Muscle of leg (tissue), 11 donors: Measurements from ENCODE around the gene BRD1. TPM values are rescaled to one million over a fixed set of nuclear protein-coding genes. Genes with fewer than 3 reads are reported as not detected.

Experiments
- DNase-seq: peaks from one replicate; pipeline ENCODE4 v3.0.0; 2013
- H3K27ac ChIP-seq: one replicate; pipeline ENCODE4 v1.5.1; 2013; ENCODE audit warnings: mild to moderate bottlenecking, low read length, control low read depth
- H3K27me3 ChIP-seq: one replicate; pipeline ENCODE4 v1.6.1; 2013; ENCODE audit warnings: low read length; ENCODE audit not compliant: control insufficient read depth, insufficient read depth
- H3K36me3 ChIP-seq: one replicate; pipeline ENCODE4 v1.6.1; 2013; ENCODE audit warnings: low read length; ENCODE audit not compliant: control insufficient read depth, insufficient read depth
- H3K4me1 ChIP-seq: one replicate; pipeline ENCODE4 v1.6.1; 2013; ENCODE audit warnings: low read length; ENCODE audit not compliant: control insufficient read depth, insufficient read depth
- H3K4me3 ChIP-seq: one replicate; pipeline ENCODE4 v1.5.1; 2013; ENCODE audit warnings: low read length, control low read depth
- H3K9me3 ChIP-seq: replicated peaks from 2 replicates; pipeline ENCODE4 v1.6.1; 2013; ENCODE audit warnings: low read depth, low read length; ENCODE audit not compliant: control insufficient read depth
- WGBS: methylation state at CpG from one replicate; pipeline ENCODE4 v1.1.5; 2013; ENCODE audit warnings: missing lambda C conversion rate; ENCODE audit not compliant: insufficient coverage; 5-methylcytosine and 5-hydroxymethylcytosine counted together
- polyA plus RNA-seq, 8 donors: library from polyadenylated mRNA; unstranded; fragments of 120-200 nt; gene quantifications; one replicate each; pipeline versions ENCODE4 v1.2.1 to v1.2.3, GENCODE V29; 2013; ENCODE audit warnings: inconsistent platforms in 1 of 8, low replicate concordance in 1 of 8; ENCODE audit not compliant: insufficient read length in 8 of 8, insufficient read depth in 1 of 8
- total RNA-seq: library from RNA; stranded (reverse); fragments of 120-200 nt; gene quantifications from one replicate; pipeline ENCODE4 v1.2.4, GENCODE V29; 2013

Gene BRD1
- total and polyA plus RNA-seq, 9 donors, result 19.4 to 35.3 (median 26.7) TPM

- DNase-seq, result no peak
- 62% methylated on average over 31 of the region's 31 CpGs for WGBS
- peaks cover 45% of the 10 kb centered on the region for H3K27me3 ChIP-seq
- H3K4me3 ChIP-seq, result no peak overlapping the region
- no peak overlapping the region for H3K27ac ChIP-seq
- no peaks in the 10 kb centered on the region for H3K9me3 ChIP-seq
- no peaks in the 10 kb centered on the region for H3K4me1 ChIP-seq
- no peaks in the 10 kb centered on the region for H3K36me3 ChIP-seq
Measured at GRCh38 chr22:49728570-49729271, 99.0 kb downstream of the BRD1 start.

- Histone ChIP-seq H3K36me3 (no peaks in the 10 kb centered on the region), H3K27me3 (peaks cover 49% of the 10 kb centered on the region), H3K4me1 (no peaks in the 10 kb centered on the region), H3K9me3 (no peaks in the 10 kb centered on the region), H3K27ac (no peak overlapping the region), H3K4me3 (no peak overlapping the region)
- DNase-seq, result no peak
- 68% methylated on average over 7 of the region's 16 CpGs for WGBS
Measured at GRCh38 chr22:49727881-49728569, 99.6 kb downstream of the BRD1 start.

GRCh38 chr22:49727191-49727880 is 100.3 kb downstream of the BRD1 start:
- Histone ChIP-seq H3K27me3 (peaks cover 49% of the 10 kb centered on the region), H3K27ac (no peak overlapping the region), H3K4me1 (no peaks in the 10 kb centered on the region), H3K36me3 (no peaks in the 10 kb centered on the region), H3K4me3 (no peak overlapping the region), H3K9me3 (no peaks in the 10 kb centered on the region)
- no peak for DNase-seq
- 72% methylated on average over 23 of the region's 27 CpGs for WGBS

DNA sequence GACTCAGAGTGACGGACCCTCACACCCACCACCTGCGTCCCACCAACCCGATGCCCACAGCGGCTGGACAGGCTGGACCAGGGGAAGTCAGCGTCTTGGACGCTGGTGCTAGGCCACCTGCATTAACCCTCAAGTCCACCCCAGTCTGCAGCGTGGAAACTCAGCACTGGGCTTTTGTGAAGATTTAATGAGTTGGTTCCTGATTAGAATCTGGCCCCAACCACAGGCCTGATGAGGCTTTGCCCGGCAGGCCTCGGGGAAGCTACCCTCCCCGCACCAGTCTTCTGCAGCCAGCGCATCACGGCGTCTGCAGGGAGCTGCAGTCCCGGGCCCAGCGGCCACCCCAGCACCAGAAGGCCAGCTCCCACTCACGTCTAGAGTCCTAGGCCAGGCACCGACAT is 101.0 kb downstream of the BRD1 start:
- Histone ChIP-seq H3K9me3 (no peaks in the 10 kb centered on the region), H3K4me3 (no peak overlapping the region), H3K27ac (no peak overlapping the region), H3K4me1 (no peaks in the 10 kb centered on the region), H3K27me3 (peaks cover 49% of the 10 kb centered on the region), H3K36me3 (no peaks in the 10 kb centered on the region)
- WGBS, result 76% methylated on average over 12 of the region's 17 CpGs
- no peak for DNase-seq

DNA sequence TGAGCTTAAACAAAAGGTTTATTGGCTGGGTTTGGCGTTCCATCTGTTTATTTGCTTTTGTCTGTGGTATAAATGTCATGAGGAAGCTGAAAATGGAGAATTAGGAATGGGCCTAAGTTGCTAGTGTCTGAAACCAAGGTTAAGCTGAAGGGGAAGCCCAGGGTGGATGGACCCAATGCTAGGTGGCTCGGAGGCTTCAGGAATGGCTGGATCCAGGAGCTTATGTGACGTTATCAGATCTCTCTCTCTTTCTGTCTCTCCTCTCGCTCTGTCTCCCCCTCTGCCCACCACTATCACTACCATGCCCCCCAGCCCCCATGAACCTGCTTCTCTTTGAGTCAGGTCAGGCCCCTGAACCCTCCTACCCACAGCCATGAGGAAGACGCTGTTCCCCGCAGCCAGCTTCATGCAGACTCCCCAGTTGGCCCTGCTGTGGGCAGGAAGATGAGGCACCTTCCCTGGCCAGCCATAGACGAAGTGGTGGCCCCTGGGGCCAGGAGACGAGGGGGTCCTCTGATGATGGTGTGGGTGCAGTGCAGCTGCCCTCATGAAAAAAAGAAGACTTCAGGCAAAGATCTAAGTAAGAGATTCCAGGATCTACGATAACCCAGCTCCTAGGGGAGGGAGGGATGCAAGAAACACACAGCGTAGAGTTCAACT is 101.5 kb downstream of the BRD1 start:
- Histone ChIP-seq H3K36me3 (no peaks in the 10 kb centered on the region), H3K4me1 (no peaks in the 10 kb centered on the region), H3K9me3 (no peaks in the 10 kb centered on the region), H3K4me3 (no peak overlapping the region), H3K27me3 (peaks cover 49% of the 10 kb centered on the region), H3K27ac (no peak overlapping the region)
- DNase-seq, result no peak
- 84% methylated on average over 9 of the region's 10 CpGs for WGBS

DNA sequence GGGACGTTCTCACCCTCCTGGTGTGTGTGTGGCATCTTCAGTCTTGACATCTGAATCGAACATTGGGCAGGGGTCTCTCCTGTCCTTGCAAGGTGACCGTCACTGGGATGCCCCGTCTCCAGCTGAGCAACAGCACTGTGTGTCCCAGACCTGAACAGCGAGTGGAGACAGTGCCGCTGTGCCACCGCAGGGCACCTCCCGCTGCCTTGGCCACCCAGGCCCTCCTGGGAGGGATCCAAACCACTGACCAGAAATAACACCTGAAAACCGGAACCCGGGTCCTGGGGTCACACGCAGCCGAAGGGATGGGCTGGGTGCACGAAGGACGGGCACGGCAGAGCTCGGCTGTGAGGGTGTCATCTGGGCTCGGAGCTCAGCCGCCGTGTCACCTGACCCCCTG is 102.2 kb downstream of the BRD1 start:
- no peaks in the 10 kb centered on the region for H3K9me3 ChIP-seq
- DNase-seq, result no peak
- H3K27ac ChIP-seq, result no peak overlapping the region
- no peaks in the 10 kb centered on the region for H3K4me1 ChIP-seq
- peaks cover 50% of the 10 kb centered on the region for H3K27me3 ChIP-seq
- no peak overlapping the region for H3K4me3 ChIP-seq
- no peaks in the 10 kb centered on the region for H3K36me3 ChIP-seq
- WGBS, result 81% methylated on average over 19 of the region's 19 CpGs

GRCh38 chr22:49724893-49725489 is 102.7 kb downstream of the BRD1 start:
- 13% methylated on average over 31 of the region's 41 CpGs for WGBS
- Histone ChIP-seq H3K36me3 (no peaks in the 10 kb centered on the region), H3K27me3 (peaks cover 54% of the 10 kb centered on the region), H3K4me1 (no peaks in the 10 kb centered on the region), H3K4me3 (no peak overlapping the region), H3K9me3 (no peaks in the 10 kb centered on the region), H3K27ac (no peak overlapping the region)
- peak; percentile 43 for DNase-seq

GRCh38 chr22:49724030-49724892 is 103.4 kb downstream of the BRD1 start:
- Histone ChIP-seq H3K27ac (no peak overlapping the region), H3K9me3 (no peaks in the 10 kb centered on the region), H3K36me3 (no peaks in the 10 kb centered on the region), H3K4me3 (no peak overlapping the region), H3K4me1 (no peaks in the 10 kb centered on the region), H3K27me3 (peaks cover 54% of the 10 kb centered on the region)
- WGBS, result 44% methylated on average over 54 of the region's 54 CpGs
- DNase-seq, result peak; percentile 11

DNA sequence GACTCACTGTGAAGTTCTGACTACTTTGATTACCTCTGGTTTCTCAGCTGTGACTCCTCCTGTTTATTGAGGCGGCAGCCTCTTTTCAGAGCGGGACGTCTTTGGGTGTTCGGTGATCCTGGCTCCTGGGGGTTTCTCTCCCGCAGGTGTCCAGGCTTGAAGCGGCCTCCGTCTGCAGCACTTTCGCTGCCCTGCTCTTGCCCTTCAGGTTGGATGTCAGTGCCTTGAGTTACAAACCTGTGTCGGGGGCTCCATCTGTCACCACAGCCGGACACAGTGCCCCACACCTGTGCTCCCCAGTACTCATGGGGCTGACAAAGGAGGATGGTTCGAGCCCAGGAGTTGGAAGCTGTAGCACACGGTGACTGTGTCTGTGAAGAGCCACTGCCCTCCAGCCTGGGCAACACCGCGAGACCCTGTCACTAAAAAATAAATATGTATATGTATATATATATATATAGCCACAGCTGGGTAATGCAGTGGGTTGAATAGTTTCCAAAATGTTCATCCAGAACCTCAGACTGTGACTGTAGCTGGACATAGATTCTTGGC is 104.1 kb downstream of the BRD1 start:
- Histone ChIP-seq H3K4me1 (no peaks in the 10 kb centered on the region), H3K27me3 (peaks cover 50% of the 10 kb centered on the region), H3K36me3 (no peaks in the 10 kb centered on the region), H3K27ac (no peak overlapping the region), H3K9me3 (no peaks in the 10 kb centered on the region), H3K4me3 (no peak overlapping the region)
- 88% methylated on average over 8 of the region's 14 CpGs for WGBS
- DNase-seq, result no peak
